Pancreas (tissue), 10 donors: ENCODE results near the gene TTLL12. TPM values are rescaled to one million over a fixed set of nuclear protein-coding genes. Genes with fewer than 3 reads are reported as not detected.
A peak's percentile ranks its signal among the peaks of the same experiment; 100 is the strongest.

Experiments used
- ATAC-seq, 4 donors: fragments of 200-7000 bp; cut with Tn5 transposase; one replicate each; pipeline versions ENCODE4 v1.8.0 to v1.9.1; 2020; ENCODE audit warnings: mild to moderate bottlenecking in 4 of 4, moderate library complexity in 4 of 4
- DNase-seq, 6 donors: peaks; one replicate each; pipeline ENCODE4 v3.0.0-alpha.2; 2020
- FAIRE-seq: peaks from 2 replicates; lab custom pipeline; 2012; peaks lifted over from hg19 to GRCh38; lab: Jason Lieb, UNC
- H3K27ac ChIP-seq, 4 donors: fragments of 200-600 bp; sonication (generic); 1 replicate in 3 of 4; 2 replicates in 1 of 4; pipeline versions ENCODE4 v1.5.0 to v1.8.0; 2020
- H3K27me3 ChIP-seq, 4 donors: fragments of 200-600 bp; one replicate each; pipeline ENCODE4 v1.8.0; 2021
- H3K36me3 ChIP-seq, 3 donors: fragments of 200-600 bp; sonication (generic) in 1 of 3; one replicate each; pipeline versions ENCODE4 v1.5.0 to v1.8.0; 2020 to 2021
- H3K4me1 ChIP-seq, 3 donors: fragments of 200-600 bp; one replicate each; pipeline ENCODE4 v1.8.0; 2021
- H3K4me3 ChIP-seq, 4 donors: fragments of 200-600 bp; sonication (generic) in 2 of 4; one replicate each; pipeline versions ENCODE4 v1.5.0 to v1.8.0; 2020 to 2021
- H3K9me3 ChIP-seq, 4 donors: fragments of 200-600 bp; one replicate each; pipeline ENCODE4 v1.8.0; 2021
- WGBS, 2 donors: extraction: QIAGEN DNeasy Blood & Tissue Kit; methylation state at CpG; one replicate each; pipeline ENCODE4 v1.1.7; 2013; 5-methylcytosine and 5-hydroxymethylcytosine counted together
- intact Hi-C, 3 donors: fragments of 100-400 bp; cut with DNase I; formaldehyde crosslinking; loops; one replicate each; pipeline versions ENCODE4 v1.11.1 to v1.14.2; 2022
- polyA plus RNA-seq, 2 donors: library from polyadenylated mRNA; stranded (reverse); fragments of 200-250 nt; gene quantifications; one replicate each; pipeline ENCODE4 v1.2.3, GENCODE V29; 2013
- total RNA-seq, 6 donors: library from RNA; stranded (reverse); fragmentation: NEBNext Ultra II Directional in 4 of 6; extraction: Animal tissue kit (Norgen Biotek cat#: 25700) in 4 of 6; gene quantifications; one replicate each; pipeline versions ENCODE4 v1.2.1 to v1.2.4, GENCODE V29; 2021 to 2023
- TF ChIP-seq, protein P1 (sequence below), 4 donors: fragments of 200-600 bp; sonication (generic) in 3 of 4; IDR thresholded peaks; one replicate each; pipeline versions ENCODE4 v1.5.0 to v1.8.0; 2021; ENCODE audit warnings: antibody characterized with exemption in 4 of 4
- donor health status: healthy with polysubstance abuse.
- donor health status: DM: no; HTN: no; CAD: no; lungs with moderate emphysema.
- donor health status: DM: no; HTN: no; CAD: no.
- donor health status: control.
- donor health status: control.
- donor health status: Bipolar disorder and iron deficiency.
- donor health status: DM: yes; HTN: yes; CAD: no.
- donor health status: DM: no; HTN: no; CAD: no.
- donor health status: DM: no; HTN: no; CAD: no.
- donor health status: DM: yes; HTN: yes; CAD: no.

Gene TTLL12
- total and polyA plus RNA-seq, 8 donors, result 10.6 to 22.2 (median 14.3) TPM

- ATAC-seq (no peak), FAIRE-seq (no peak), DNase-seq (no peak)
- H3K4me1 ChIP-seq, result peaks cover 5 to 12% (median 10%) of the 10 kb centered on the region in 3 donors
- no peaks in the 10 kb centered on the region for H3K9me3 ChIP-seq
- intact Hi-C loops, result no loop called here
- H3K27ac ChIP-seq, result no peak overlapping the region
- no peak overlapping the region for H3K4me3 ChIP-seq
- peaks cover 0 to 38% (median 4%) of the 10 kb centered on the region in 3 donors for H3K36me3 ChIP-seq
- TF ChIP-seq, protein P1, sequence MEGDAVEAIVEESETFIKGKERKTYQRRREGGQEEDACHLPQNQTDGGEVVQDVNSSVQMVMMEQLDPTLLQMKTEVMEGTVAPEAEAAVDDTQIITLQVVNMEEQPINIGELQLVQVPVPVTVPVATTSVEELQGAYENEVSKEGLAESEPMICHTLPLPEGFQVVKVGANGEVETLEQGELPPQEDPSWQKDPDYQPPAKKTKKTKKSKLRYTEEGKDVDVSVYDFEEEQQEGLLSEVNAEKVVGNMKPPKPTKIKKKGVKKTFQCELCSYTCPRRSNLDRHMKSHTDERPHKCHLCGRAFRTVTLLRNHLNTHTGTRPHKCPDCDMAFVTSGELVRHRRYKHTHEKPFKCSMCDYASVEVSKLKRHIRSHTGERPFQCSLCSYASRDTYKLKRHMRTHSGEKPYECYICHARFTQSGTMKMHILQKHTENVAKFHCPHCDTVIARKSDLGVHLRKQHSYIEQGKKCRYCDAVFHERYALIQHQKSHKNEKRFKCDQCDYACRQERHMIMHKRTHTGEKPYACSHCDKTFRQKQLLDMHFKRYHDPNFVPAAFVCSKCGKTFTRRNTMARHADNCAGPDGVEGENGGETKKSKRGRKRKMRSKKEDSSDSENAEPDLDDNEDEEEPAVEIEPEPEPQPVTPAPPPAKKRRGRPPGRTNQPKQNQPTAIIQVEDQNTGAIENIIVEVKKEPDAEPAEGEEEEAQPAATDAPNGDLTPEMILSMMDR (IDR thresholded peaks at IDR 0.05), result no peak
- no peaks in the 10 kb centered on the region for H3K27me3 ChIP-seq
- 89 to 91% methylated on average over 9 of the region's 9 CpGs for WGBS, 2 donors
These were observed 53.5 kb downstream of the TTLL12 start for GRCh38 chr22:43133401-43133800.

DNA sequence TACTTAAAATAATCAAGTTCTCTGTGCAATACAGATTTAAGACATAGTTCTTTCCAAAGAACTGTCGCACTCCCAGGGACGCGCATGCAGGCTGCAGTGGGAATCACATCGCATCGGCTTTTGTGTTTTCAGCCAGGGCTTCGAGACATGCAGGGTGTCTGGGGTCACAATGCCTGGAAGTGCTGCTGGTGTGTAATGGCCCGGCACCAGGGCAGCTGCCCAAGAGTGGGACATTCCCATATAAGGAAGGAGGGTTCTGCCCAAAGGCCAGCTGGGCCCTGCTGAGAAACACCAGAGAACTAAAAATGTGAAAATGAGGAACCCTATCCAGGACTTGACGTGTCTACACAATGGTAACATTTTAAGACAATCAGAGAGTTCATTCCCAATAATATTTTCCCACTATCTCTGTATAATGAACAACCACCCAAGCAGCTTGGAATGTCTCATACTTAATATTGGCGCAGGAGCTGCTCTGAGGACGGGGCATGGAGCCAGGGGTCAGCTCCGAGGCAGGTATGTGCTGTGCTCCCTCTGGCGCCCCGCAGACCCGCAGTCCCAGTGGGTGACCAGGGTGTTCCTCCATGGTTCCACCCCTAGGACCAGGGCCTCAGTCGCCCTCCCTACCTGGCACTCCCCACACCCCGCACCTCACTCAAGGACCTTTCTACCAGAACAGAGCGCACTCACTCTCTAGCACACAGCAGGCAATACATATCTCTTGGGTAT lies 55.0 kb downstream of the TTLL12 start:
- H3K27me3 ChIP-seq, result no peaks in the 10 kb centered on the region
- 89 to 93% methylated on average over 17 of the region's 17 CpGs for WGBS, 2 donors
- no peak overlapping the region for H3K4me3 ChIP-seq
- FAIRE-seq (no peak), DNase-seq (no peak), ATAC-seq (no peak)
- TF ChIP-seq, protein P1 (IDR thresholded peaks at IDR 0.05), result no peak
- peaks cover 5 to 12% (median 10%) of the 10 kb centered on the region in 3 donors for H3K4me1 ChIP-seq
- H3K9me3 ChIP-seq, result no peaks in the 10 kb centered on the region
- intact Hi-C loops, result no loop called here
- H3K36me3 ChIP-seq, result peaks cover 0 to 23% (median 0%) of the 10 kb centered on the region in 3 donors
- H3K27ac ChIP-seq, result no peak overlapping the region

DNA sequence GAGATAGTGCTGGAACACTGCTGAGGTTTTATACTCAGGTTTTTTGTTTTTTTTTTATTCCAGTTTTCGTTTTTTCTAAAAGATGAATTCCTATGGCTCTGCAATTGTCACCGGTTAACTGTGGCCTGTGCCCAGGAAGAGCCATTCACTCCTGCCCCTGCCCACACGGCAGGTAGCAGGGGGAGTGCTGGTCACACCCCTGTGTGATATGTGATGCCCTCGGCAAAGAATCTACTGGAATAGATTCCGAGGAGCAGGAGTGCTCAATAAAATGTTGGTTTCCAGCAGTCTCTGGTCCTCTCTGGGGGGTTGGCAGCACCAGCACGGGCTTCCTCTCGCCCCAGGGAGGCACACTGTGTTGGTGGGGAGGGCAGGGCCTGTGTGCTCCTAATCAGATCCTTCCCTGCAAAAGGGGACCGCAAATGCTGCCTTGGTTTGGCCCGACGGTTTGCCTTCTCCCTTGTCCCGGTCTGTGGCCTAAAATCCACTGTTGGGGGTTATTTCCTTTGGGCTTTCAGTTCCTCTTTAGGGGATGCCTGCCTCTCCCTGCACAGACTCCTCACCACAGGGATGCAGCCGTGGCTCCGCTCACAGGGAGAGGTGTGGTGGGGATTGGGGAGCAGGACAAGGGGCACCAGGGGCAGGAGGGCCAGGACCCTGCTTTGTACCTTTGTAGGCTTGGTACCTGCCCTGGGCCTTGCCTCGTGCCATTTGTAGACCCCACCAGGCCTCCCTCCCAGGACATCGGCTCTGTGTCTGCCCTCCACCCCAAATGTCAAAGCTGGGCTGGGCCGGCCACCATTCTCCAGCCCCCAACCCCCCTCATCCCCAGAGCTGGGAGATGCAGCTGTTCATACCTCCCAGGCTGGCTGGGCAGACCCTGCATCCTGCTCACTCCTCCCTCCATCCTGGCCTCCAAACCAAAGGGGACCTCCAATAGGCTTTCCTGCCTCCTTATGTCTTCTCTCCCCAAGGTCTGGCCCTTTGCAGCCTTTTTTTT lies 57.2 kb downstream of the TTLL12 start:
- intact Hi-C loops, result no loop called here
- ATAC-seq (peak in 1 of 4 donors; percentile 2), DNase-seq (no peak), FAIRE-seq (no peak)
- 57 to 63% methylated on average over 16 of the region's 16 CpGs for WGBS, 2 donors
- Histone ChIP-seq H3K36me3 (peaks cover 0 to 11% (median 0%) of the 10 kb centered on the region in 3 donors), H3K4me3 (no peak overlapping the region), H3K27me3 (no peaks in the 10 kb centered on the region), H3K27ac (peak overlapping the region in 1 of 4 donors; percentile 68), H3K4me1 (peaks cover 5 to 12% (median 10%) of the 10 kb centered on the region in 3 donors), H3K9me3 (no peaks in the 10 kb centered on the region)
- TF ChIP-seq, protein P1 (IDR thresholded peaks at IDR 0.05), result no peak

GRCh38 chr22:43128928-43129424 lies 58.0 kb downstream of the TTLL12 start:
- peak; percentile 67 to 86 (median 69) for ATAC-seq
- peaks cover 5 to 12% (median 10%) of the 10 kb centered on the region in 3 donors for H3K4me1 ChIP-seq
- H3K4me3 ChIP-seq, result no peak overlapping the region
- 24 to 28% methylated on average over 20 of the region's 20 CpGs for WGBS, 2 donors
- TF ChIP-seq, protein P1 (IDR thresholded peaks at IDR 0.05), result no peak
- H3K36me3 ChIP-seq, result peaks cover 0 to 11% (median 0%) of the 10 kb centered on the region in 3 donors
- peak overlapping the region in 1 of 4 donors; percentile 68 for H3K27ac ChIP-seq
- peak; percentile 34 to 80 (median 66) for DNase-seq
- H3K27me3 ChIP-seq, result no peaks in the 10 kb centered on the region
- H3K9me3 ChIP-seq, result no peaks in the 10 kb centered on the region
- intact Hi-C loops, result no loop called here
- FAIRE-seq, result no peak
